PFSK-1 (cell line): ENCODE data around the gene MINK1.

Source experiments
- FOXP2 ChIP-seq: optimal IDR thresholded peaks from 2 replicates; pipeline ENCODE3; 2011; ENCODE audit warnings: borderline replicate concordance, control low read depth, inconsistent platforms; ENCODE audit not compliant: insufficient read depth; ENCODE audit errors: extremely low read length, extremely low read depth
- POLR2AphosphoS5 ChIP-seq: IDR thresholded peaks from 2 replicates; pipeline ENCODE4 v1.6.1; 2012; ENCODE audit warnings: low read depth, mild to moderate bottlenecking, control low read depth, low read length, moderate library complexity
- SIN3A ChIP-seq: IDR thresholded peaks from 2 replicates; pipeline ENCODE4 v1.6.1; 2012; ENCODE audit warnings: mild to moderate bottlenecking, low read length, moderate library complexity, borderline replicate concordance; ENCODE audit not compliant: insufficient read depth
- TAF1 ChIP-seq: IDR thresholded peaks from 2 replicates; pipeline ENCODE4 v1.6.1; 2012; ENCODE audit warnings: low read length, control low read depth, borderline replicate concordance; ENCODE audit not compliant: insufficient read depth
- TF ChIP-seq, protein P1 (sequence below), 2 experiments: IDR thresholded peaks; 2 replicates each; pipeline versions ENCODE4 v1.6.1 to v1.8.0; 2011 to 2012; ENCODE audit warnings: low read depth in 2 of 2, low read length in 2 of 2, control low read depth in 1 of 2, inconsistent platforms in 1 of 2, mild to moderate bottlenecking in 1 of 2, moderate library complexity in 1 of 2; ENCODE audit not compliant: insufficient read depth in 1 of 2

MINK1 gene

DNA sequence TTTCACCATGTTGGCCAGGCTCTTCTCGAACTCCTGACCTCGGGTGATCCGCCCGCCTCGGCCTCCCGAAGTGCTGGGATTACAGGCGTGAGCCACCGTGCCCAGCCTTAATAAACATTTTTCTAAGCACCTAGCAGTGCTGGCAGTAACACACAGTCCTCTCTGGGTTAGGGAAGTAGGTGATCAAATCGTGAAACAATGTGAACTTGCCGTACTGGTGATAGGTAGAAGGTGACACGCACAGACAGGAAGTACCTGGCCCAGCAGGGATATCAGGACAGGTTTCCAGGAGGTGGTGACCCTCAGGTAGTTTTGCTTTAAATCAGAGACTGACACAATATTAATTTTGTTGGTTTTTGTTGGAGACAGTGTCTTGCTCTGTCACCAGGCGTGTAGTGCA lies 21.7 kb upstream of the MINK1 start:
- TF ChIP-seq, protein P1, sequence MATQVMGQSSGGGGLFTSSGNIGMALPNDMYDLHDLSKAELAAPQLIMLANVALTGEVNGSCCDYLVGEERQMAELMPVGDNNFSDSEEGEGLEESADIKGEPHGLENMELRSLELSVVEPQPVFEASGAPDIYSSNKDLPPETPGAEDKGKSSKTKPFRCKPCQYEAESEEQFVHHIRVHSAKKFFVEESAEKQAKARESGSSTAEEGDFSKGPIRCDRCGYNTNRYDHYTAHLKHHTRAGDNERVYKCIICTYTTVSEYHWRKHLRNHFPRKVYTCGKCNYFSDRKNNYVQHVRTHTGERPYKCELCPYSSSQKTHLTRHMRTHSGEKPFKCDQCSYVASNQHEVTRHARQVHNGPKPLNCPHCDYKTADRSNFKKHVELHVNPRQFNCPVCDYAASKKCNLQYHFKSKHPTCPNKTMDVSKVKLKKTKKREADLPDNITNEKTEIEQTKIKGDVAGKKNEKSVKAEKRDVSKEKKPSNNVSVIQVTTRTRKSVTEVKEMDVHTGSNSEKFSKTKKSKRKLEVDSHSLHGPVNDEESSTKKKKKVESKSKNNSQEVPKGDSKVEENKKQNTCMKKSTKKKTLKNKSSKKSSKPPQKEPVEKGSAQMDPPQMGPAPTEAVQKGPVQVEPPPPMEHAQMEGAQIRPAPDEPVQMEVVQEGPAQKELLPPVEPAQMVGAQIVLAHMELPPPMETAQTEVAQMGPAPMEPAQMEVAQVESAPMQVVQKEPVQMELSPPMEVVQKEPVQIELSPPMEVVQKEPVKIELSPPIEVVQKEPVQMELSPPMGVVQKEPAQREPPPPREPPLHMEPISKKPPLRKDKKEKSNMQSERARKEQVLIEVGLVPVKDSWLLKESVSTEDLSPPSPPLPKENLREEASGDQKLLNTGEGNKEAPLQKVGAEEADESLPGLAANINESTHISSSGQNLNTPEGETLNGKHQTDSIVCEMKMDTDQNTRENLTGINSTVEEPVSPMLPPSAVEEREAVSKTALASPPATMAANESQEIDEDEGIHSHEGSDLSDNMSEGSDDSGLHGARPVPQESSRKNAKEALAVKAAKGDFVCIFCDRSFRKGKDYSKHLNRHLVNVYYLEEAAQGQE (IDR thresholded peaks at IDR 0.05; ENCODE audit: insufficient read depth in 1 of 2, low read depth in 2 of 2, low read length in 2 of 2): no peak
- TF ChIP-seq POLR2AphosphoS5: no peak
- no peak for TF ChIP-seq FOXP2
- no peak for TF ChIP-seq SIN3A
- TF ChIP-seq TAF1: no peak

DNA sequence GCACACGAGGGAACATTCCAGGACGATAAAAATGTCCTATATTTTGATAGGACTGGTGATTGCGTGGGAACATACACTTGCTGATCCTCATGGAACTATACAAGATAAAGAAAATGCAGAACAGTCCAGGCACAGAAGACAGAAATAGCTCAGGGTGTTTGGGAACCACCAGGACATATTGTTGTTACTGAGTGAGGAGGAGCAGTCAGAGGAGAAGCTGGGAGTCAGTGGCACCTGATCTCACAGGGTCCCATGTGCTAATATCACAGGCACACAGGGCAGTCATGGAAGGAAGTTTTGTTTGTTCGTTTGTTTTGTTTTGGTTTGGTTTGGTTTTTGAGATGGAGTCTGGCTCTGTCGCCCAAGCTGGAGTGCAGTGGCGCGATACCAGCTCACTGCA lies 20.4 kb upstream of the MINK1 start:
- TF ChIP-seq POLR2AphosphoS5 (no peak), FOXP2 (no peak), TAF1 (no peak), SIN3A (no peak)
- TF ChIP-seq, protein P1 (IDR thresholded peaks at IDR 0.05; ENCODE audit: insufficient read depth in 1 of 2, low read depth in 2 of 2, low read length in 2 of 2): no peak

DNA sequence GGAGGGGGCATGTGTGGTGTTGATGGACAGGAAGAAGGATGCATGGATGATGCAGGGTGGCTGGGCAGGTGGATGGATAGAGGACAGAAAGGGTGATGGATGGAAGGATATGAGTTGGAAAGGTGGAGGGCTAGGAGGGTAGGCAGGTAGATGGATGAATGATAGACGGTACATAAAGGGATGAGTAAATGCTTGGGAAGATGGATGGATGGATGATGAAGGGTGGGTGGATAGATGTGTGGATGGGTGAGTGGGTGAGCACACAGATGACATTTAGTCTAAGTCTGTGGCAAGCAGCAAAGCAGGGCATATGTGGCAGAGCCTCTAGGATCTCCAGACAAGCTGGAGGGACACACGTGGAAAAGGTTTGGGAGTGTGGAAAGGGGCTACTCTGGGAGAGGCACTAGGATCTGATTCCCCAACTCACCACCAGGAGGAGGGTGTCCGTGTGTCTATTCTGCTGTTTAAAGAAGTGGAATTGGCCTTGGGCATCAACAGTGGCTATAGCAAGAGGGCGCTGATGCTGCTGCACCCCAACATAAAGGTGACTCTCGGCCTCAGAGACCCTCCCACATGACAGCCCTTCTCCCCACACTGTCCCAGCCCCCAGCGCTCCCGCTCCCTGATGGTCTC lies 18.0 kb upstream of the MINK1 start:
- TF ChIP-seq TAF1: no peak
- TF ChIP-seq SIN3A: no peak
- TF ChIP-seq, protein P1 (IDR thresholded peaks at IDR 0.05; ENCODE audit: insufficient read depth in 1 of 2, low read depth in 2 of 2, low read length in 2 of 2): no peak
- no peak for TF ChIP-seq FOXP2
- no peak for TF ChIP-seq POLR2AphosphoS5

DNA sequence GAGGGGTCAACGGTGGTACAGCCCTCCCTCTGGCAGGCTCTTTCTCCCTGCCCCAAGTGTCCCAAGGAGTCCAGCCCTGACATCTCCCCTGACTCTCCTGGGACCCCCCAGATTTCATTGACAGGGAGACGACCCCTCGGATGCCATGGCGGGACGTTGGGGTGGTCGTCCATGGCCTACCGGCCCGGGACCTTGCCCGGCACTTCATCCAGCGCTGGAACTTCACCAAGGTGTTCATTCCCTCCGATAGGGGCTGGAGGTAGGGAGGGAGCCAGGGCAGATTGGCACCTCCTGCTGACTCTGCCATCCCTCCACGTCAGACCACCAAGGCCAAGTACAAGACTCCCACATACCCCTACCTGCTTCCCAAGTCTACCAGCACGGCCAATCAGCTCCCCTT lies 16.3 kb upstream of the MINK1 start:
- no peak for TF ChIP-seq POLR2AphosphoS5
- TF ChIP-seq FOXP2: no peak
- TF ChIP-seq, protein P1 (IDR thresholded peaks at IDR 0.05; ENCODE audit: insufficient read depth in 1 of 2, low read depth in 2 of 2, low read length in 2 of 2): no peak
- TF ChIP-seq SIN3A: no peak
- TF ChIP-seq TAF1: no peak

- TF ChIP-seq TAF1 (no peak), FOXP2 (no peak), POLR2AphosphoS5 (no peak)
Observed at GRCh38 chr17:4818276-4818675, 14.9 kb upstream of the MINK1 start.
